Measurements from ENCODE around the gene EMX2. TPM values are rescaled to one million over a fixed set of nuclear protein-coding genes. Genes with fewer than 3 reads are reported as not detected.
A peak's percentile ranks its signal among the peaks of the same experiment; 100 is the strongest.

The EMX2 gene
- polyA plus RNA-seq, 1 donor from 2014 or later = 0.12 TPM

- H3K4me3 ChIP-seq (ENCODE audit: low read length) = peak overlapping the region; percentile 35
- H3K4me2 ChIP-seq (ENCODE audit: low read length) = no peak overlapping the region
- H3K9me2 ChIP-seq (ENCODE audit: insufficient read depth, low read length) = no peaks in the 10 kb centered on the region
These were observed 10.7 kb downstream of the EMX2 start for GRCh38 chr10:117553142-117553814.

GRCh38 chr10:117553815-117554172, 11.2 kb downstream of the EMX2 start:
- Histone ChIP-seq H3K9me3 (ENCODE audit: low read length) (no peaks in the 10 kb centered on the region), H3K9ac (ENCODE audit: low read length) (no peak overlapping the region), H3K4me2 (ENCODE audit: low read length) (no peak overlapping the region), H3F3A (ENCODE audit: insufficient read depth, low read length, poor library complexity, severe bottlenecking) (no peaks in the 10 kb centered on the region), H3K36me3 (ENCODE audit: insufficient read depth, low read length) (no peaks in the 10 kb centered on the region), H3K27me3 (ENCODE audit: insufficient read depth, low read depth, low read length) (peaks cover 68% of the 10 kb centered on the region), H3K79me2 (replicated peaks; ENCODE audit: insufficient read depth, low read length) (peaks cover 6% of the 10 kb centered on the region), H3K4me3 (ENCODE audit: low read length) (peak overlapping the region; percentile 35), H2AFZ (ENCODE audit: low read depth, low read length) (no peak overlapping the region), H4K20me1 (ENCODE audit: insufficient read depth) (no peaks in the 10 kb centered on the region), H3K9me2 (ENCODE audit: insufficient read depth, low read length) (no peaks in the 10 kb centered on the region), H3K27ac (ENCODE audit: low read length) (no peak overlapping the region)
- TF ChIP-seq EZH2 (IDR thresholded peaks at IDR 0.05; ENCODE audit: borderline replicate concordance, insufficient read depth, low read length, poor library complexity, severe bottlenecking) (no peak), REST (IDR thresholded peaks at IDR 0.05; ENCODE audit: borderline replicate concordance) (no peak)

More at GRCh38 chr10:117553142-117553814, 10.7 kb downstream of the EMX2 start:
- H3K79me2 ChIP-seq (replicated peaks; ENCODE audit: insufficient read depth, low read length) = peaks cover 8% of the 10 kb centered on the region
- peaks cover 73% of the 10 kb centered on the region for H3K27me3 ChIP-seq (ENCODE audit: insufficient read depth, low read depth, low read length)
- H3F3A ChIP-seq (ENCODE audit: insufficient read depth, low read length, poor library complexity, severe bottlenecking) = no peaks in the 10 kb centered on the region
- no peak overlapping the region for H3K27ac ChIP-seq (ENCODE audit: low read length)
- no peaks in the 10 kb centered on the region for H3K36me3 ChIP-seq (ENCODE audit: insufficient read depth, low read length)
- no peak overlapping the region for H3K9ac ChIP-seq (ENCODE audit: low read length)
- no peaks in the 10 kb centered on the region for H4K20me1 ChIP-seq (ENCODE audit: insufficient read depth)
- H3K9me3 ChIP-seq (ENCODE audit: low read length) = no peaks in the 10 kb centered on the region
- H2AFZ ChIP-seq (ENCODE audit: low read depth, low read length) = no peak overlapping the region
- TF ChIP-seq EZH2 (IDR thresholded peaks at IDR 0.05; ENCODE audit: borderline replicate concordance, insufficient read depth, low read length, poor library complexity, severe bottlenecking) (peak; percentile 44), POLR2AphosphoS5 (IDR thresholded peaks at IDR 0.05) (no peak), REST (IDR thresholded peaks at IDR 0.05; ENCODE audit: borderline replicate concordance) (no peak)

- Histone ChIP-seq H3K4me3 (ENCODE audit: low read length) (no peak overlapping the region), H2AFZ (ENCODE audit: low read depth, low read length) (no peak overlapping the region), H3K9me3 (ENCODE audit: low read length) (no peaks in the 10 kb centered on the region), H3K9ac (ENCODE audit: low read length) (no peak overlapping the region), H3K27ac (ENCODE audit: low read length) (no peak overlapping the region), H3K36me3 (ENCODE audit: insufficient read depth, low read length) (no peaks in the 10 kb centered on the region), H3K9me2 (ENCODE audit: insufficient read depth, low read length) (no peaks in the 10 kb centered on the region), H3K79me2 (replicated peaks; ENCODE audit: insufficient read depth, low read length) (peaks cover 6% of the 10 kb centered on the region), H4K20me1 (ENCODE audit: insufficient read depth) (no peaks in the 10 kb centered on the region), H3K27me3 (ENCODE audit: insufficient read depth, low read depth, low read length) (peaks cover 63% of the 10 kb centered on the region), H3K4me2 (ENCODE audit: low read length) (no peak overlapping the region), H3F3A (ENCODE audit: insufficient read depth, low read length, poor library complexity, severe bottlenecking) (no peaks in the 10 kb centered on the region)
- TF ChIP-seq EP300 (conservative IDR thresholded peaks at IDR 0.05; ENCODE audit: poor library complexity, severe bottlenecking) (no peak), TAF1 (IDR thresholded peaks at IDR 0.05; ENCODE audit: low read depth) (no peak), SMC3 (conservative IDR thresholded peaks at IDR 0.05; ENCODE audit: poor library complexity) (no peak), EZH2 (IDR thresholded peaks at IDR 0.05; ENCODE audit: borderline replicate concordance, insufficient read depth, low read length, poor library complexity, severe bottlenecking) (no peak), REST (IDR thresholded peaks at IDR 0.05; ENCODE audit: borderline replicate concordance) (no peak), RAD21 (conservative IDR thresholded peaks at IDR 0.05) (no peak)
These were observed 11.8 kb downstream of the EMX2 start for GRCh38 chr10:117554241-117554814.
